NT2/D1 (cell line): ENCODE data around the gene FARP1.

Experiments used
- SUZ12 ChIP-seq: IDR thresholded peaks from 2 replicates; pipeline ENCODE4 v1.6.1; 2011; ENCODE audit not compliant: insufficient read length, insufficient read depth; ENCODE audit errors: extremely low read depth
- YY1 ChIP-seq: IDR thresholded peaks from 2 replicates; pipeline ENCODE4 v1.6.1; 2011; ENCODE audit not compliant: insufficient read length, insufficient read depth
- ZNF274 ChIP-seq: IDR thresholded peaks from 2 replicates; pipeline ENCODE4 v1.6.1; 2011; ENCODE audit warnings: mild to moderate bottlenecking, low read depth, low read length

- TF ChIP-seq SUZ12 (no peak), YY1 (no peak), ZNF274 (no peak)
Observed at GRCh38 chr13:98321395-98321794, 178.5 kb downstream of the FARP1 start.
